GM12892 (cell line): ENCODE results near the gene RALGPS1.

ENCODE experiments used
- POLR2A ChIP-seq: IDR thresholded peaks from 2 replicates; pipeline ENCODE4 v1.6.1; 2011; ENCODE audit warnings: low read depth, low read length, control low read depth
- POLR2AphosphoS5 ChIP-seq: IDR thresholded peaks from 2 replicates; pipeline ENCODE4 v1.6.1; 2011; ENCODE audit warnings: low read depth, low read length, control low read depth
- TAF1 ChIP-seq: IDR thresholded peaks from 2 replicates; pipeline ENCODE4 v1.6.1; 2011; ENCODE audit warnings: low read depth, mild to moderate bottlenecking, control low read depth, low read length, borderline replicate concordance

DNA sequence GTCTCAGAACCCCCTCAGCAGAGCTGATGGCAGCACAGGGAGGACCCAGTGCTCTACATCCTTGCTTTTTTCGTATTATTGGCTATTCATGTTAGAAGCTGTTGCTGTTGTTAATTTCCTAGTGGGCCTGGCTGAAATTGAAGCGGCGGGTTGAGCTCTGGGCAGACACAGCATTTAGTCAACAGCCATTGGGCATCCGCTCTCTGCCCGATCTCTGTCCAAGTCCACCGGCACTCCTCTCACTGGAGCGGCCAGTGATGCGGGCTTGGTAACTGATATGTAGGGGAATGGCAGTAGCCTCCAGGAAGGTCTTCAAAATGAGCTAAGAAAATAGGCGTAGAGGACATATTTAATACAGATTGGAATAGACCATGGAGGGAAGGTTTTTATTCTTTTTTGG, 348.7 kb downstream of the RALGPS1 start:
- TF ChIP-seq POLR2A (no peak), POLR2AphosphoS5 (no peak), TAF1 (no peak)
